ENCODE results near the gene ABHD16A.
A peak's percentile ranks its signal among the peaks of the same experiment; 100 is the strongest.
"Not testable (repeated sequence)": the region's sequence is repeated elsewhere in the genome, so short reads cannot be mapped to it uniquely, and the experiment has no call there.

Gene ABHD16A

DNA sequence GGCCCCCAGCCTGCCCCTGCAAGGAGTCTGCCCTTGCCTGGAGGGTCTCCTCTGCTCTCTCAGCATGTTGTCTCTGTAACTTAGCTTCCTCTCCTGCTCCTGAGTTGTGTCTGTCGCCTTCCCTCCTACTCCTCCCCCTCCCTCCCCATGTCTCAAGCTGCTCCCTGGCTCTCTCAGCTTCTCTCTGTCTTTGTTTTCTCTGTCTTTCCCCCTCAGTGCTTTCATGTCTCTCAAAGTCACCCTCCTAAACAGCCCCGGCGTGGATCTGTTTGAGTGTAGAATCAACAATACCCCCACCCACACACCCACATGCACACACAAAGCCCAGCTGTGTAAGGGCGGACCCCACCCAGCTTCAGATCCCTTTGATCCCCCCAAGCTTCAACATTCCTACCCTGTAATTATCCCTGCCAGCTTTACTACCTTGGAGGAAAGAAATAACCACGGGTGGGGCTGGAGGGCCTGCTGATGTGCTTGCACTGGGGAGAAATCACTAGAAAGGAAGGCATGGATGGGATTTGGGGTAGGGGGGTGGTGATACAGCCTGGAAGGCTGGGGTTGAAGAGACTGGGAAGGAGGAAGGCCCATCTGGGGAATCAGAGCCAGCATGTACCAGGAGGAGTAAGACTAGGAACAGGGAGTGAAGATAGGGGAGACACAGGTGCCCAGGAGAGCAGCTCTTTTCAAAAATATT lies 11.0 kb upstream of the ABHD16A start:
- DNase-seq, result no peak

GRCh38 chr6:31713465-31713864 lies 10.3 kb upstream of the ABHD16A start:
- DNase-seq, result no peak

GRCh38 chr6:31712296-31712695 lies 9.2 kb upstream of the ABHD16A start:
- DNase-seq, result no peak

GRCh38 chr6:31711233-31711632 lies 8.1 kb upstream of the ABHD16A start:
- DNase-seq, result peak; percentile 31

DNA sequence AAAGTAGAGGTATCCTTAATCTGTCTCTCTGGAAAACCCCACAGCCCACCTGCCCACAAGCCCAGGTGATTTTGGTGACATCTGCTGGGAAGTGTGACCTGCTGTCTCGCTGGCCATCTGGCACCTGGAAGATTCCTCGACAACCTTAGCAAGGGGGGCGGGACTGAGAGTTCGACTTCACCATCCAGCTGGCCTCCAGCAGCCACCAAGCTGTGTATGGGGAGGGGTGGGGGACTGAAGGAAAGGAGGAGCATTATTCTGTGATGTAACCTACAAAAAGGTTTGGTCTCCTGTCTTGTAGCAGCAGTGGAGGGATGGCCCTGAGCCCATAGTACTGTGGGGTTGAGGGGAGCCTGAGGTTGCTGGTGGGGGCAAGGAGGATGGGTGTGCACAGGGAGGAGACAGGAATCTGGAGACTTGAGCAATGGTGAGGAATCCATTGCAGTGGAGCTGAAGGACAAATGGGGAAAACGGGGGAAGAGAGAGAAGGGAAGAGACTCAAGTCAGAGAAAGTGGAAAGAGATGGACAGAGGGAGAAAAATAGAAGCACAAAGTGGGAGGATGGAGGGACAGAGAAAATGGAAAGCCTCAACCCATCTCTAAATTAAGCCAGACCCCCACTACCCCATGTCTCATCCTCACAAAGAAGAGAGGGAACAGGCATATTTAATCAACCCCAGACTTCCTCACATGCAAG lies 7.5 kb upstream of the ABHD16A start:
- no peak for DNase-seq

- not testable (repeated sequence) for DNase-seq
These were observed 6.0 kb upstream of the ABHD16A start for GRCh38 chr6:31709157-31709556.

DNA sequence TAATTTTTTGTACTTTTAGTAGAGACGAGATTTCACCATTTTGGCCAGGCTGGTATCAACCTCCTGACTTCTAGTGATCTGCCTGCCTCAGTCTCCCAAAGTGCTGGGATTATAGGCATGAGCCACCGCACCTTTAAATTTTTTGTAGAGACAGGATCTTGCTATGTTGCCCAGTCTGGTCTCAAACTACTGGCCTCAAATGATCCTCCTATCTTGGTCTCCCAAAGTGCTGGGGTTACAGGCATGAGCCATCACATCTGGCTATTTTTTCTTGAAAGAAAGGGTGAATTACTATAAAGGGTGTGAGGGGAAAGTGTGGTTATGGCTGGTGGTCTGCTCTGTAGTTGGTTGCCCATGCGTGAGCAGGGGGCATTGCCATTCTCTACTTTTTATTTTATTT lies 5.1 kb upstream of the ABHD16A start:
- DNase-seq, result no peak

- no peak for DNase-seq
These were observed 4.6 kb upstream of the ABHD16A start for GRCh38 chr6:31707701-31708100.

DNA sequence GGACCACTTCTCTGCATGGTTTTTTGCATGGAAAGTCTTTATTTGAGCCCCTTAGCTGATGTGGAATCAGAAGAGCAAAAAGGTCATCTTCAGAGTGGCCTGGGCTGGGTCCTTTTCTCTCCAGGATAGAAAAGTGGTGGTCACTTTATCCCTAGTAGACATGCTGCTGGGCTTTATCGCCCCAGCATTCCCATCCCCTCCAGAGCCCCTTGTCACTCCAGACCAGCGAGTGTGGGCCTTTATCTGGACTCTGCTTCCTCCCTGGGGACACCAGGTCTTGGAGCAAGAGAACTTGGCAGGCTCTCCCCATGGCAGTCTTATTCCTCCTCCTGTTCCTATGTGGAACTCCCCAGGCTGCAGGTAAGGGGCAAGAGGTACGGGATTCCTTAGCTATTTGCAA lies 3.5 kb upstream of the ABHD16A start, which contains the start of gene LY6G6F:
Gene LY6G6F, plus strand, starts transcription at position 268 of the 400 bp plus-strand sequence. Its CDS starts 41 bp downstream, at position 309.
- DNase-seq, result no peak

GRCh38 chr6:31705931-31706330 lies 2.8 kb upstream of the ABHD16A start:
- DNase-seq, result no peak

- peak; percentile 47 for DNase-seq
These were observed 712 bp downstream of the ABHD16A start for GRCh38 chr6:31702405-31702818.

DNA sequence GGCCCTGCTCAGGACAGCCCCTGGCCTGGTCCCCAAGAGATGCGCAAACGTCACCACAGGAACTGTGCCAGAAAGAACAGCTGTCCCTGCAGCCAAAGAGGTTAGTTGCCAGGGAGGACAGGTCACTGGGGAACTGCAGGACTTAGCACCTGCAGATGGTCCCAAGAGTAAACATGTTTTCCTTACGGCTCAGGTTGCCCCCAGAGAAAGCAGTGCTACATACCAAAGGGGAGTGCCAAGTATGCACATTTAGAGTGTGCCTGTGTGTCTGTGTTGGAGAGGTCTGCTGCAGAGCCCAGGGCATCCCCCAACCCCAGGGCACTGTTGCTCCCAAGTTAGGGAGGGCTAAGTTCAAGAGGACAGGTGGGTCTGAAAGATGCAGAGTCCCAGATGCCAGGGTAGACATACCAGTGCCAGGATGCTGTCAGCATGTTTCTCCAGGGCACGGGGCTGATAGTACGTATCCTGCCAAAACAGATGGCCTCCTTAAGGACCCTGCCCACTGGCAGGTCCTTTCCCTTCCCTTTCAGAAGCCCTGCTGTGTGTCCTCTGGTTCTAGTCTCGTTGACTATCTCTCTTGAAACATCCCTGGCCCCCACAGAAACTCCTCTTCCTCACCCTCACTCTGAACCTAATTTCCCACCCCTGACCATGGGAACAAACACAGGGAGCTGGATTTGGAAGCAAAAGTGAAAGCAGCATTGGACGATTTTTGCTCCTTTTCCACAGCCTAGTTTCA lies 1.3 kb downstream of the ABHD16A start:
- DNase-seq, result peak; percentile 55

DNA sequence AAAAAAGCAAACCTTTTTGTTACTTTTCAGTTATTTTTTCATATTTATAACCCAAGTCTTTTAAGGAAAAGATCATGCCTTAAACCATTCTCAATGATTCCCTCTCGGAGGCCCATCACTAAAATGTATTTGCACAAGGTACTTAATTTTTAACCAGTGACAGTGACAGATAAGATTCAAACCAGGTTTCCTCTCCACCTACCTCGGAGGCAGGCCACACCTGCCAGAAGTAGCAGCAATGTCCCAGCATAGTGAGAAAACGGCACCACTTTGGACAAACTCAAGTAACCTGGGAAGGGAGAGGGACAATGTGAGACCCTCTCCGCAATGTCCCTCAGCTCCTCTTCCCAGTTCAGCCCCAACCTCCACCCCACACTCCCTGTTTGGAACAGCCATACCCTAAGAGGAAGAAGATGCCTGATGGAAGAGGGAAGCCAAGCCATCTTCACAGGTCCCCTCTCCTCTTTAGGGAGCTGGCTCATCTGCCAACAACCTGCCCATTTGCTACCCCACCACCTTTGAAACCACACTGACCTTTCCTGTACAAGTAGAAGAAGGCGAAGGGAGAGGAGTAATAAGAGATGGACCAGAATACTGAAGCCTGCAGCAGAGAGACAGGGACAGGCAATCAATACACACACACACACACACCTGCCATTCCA lies 2.3 kb downstream of the ABHD16A start:
- no peak for DNase-seq

DNA sequence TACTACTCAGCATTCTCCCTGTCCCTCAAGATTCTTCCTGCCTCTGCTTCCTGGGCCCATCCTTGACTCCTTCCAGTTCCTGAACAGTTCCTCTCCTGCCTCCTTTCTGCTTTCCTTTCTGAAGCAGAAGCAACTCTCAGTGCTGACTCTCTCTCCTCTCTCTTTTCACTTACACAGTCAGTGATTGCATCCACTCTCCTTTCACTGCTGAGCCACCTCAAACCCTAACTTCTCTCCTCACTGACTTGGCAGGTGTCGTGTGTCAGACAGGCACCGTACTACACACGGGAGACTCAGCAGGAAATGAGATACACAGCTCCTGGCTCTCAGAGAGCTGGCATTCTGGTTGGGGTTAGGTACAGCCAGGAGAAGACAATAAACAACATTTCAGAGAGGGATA lies 5.6 kb downstream of the ABHD16A start:
- DNase-seq, result no peak

DNA sequence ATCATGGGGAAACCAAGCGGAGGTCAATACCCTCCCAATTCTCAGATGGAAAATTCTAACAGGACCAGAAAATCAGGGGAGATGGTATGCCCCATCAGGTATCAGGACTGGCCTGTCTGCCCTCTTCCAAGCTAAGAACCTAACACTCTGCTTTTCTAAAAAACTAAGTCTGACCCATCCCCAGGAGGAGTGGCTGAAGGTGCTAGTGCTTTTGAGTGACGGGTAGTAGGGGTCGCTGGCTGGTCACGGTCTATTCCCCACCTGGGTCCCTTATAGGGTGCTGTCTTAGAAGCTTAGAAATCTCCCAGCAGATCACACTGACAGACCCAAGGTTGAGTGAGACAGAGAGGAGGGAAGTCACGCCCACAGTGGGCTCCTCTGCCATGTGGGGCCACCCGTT lies 9.6 kb downstream of the ABHD16A start:
- no peak for DNase-seq

DNA sequence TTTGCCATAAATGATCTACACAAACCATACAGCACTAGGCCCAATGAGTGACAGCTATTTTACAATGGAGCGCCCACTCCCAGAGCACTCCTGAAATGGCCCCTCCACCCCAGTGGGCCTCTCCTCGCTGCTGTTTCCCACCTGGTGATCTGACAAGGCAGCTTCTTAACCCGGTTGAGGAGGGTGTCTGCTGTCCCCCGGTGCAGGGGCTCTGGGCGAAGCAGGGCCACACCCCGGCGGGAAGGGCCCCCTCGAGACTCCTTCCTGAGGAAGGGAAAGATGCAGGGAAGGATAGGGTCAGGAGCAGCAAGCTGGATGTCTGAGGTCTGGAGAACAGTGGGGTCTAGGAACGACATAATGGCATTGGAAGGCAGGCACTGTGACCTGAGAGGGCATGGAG lies 10.2 kb downstream of the ABHD16A start:
- no peak for DNase-seq

DNA sequence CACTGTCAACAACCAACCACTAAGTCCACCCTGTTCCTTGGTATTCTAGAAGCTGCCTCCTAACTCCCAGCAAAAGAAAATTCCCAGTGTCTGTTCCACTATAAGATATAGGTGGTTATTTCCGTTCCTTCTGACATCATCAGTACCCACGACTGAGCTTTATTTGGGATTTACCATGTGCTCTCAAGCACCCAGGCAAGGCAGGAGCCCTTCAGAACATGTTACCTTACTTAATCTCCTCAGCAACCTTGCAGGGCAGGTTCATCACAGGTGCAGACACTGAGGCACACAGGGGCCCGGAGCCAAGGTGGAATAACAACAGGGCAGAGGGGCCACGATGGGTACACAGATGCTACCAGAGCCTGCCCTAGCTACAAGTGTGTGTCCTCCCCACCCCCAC lies 10.8 kb downstream of the ABHD16A start:
- DNase-seq, result no peak

GRCh38 chr6:31691564-31692108 lies 11.5 kb downstream of the ABHD16A start:
- DNase-seq, result no peak

DNA sequence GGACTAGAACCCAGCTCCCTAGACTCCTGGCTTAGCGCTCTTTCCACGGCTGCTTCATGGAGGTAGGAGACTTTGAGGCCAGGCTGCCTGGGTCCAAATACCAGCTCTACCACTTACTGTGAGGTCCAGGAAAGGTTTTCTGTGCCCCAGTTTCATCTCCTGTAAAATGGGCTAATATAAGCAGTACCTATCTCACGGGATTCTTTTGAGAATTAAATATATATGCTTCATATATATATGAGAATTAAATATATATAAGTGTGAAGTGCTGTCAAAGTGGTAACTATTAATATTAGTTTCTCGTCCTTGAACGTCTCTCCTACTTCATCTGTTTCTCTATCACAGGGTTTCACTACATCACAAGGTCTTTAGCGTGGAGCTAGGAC lies 12.1 kb downstream of the ABHD16A start:
- DNase-seq, result no peak

DNA sequence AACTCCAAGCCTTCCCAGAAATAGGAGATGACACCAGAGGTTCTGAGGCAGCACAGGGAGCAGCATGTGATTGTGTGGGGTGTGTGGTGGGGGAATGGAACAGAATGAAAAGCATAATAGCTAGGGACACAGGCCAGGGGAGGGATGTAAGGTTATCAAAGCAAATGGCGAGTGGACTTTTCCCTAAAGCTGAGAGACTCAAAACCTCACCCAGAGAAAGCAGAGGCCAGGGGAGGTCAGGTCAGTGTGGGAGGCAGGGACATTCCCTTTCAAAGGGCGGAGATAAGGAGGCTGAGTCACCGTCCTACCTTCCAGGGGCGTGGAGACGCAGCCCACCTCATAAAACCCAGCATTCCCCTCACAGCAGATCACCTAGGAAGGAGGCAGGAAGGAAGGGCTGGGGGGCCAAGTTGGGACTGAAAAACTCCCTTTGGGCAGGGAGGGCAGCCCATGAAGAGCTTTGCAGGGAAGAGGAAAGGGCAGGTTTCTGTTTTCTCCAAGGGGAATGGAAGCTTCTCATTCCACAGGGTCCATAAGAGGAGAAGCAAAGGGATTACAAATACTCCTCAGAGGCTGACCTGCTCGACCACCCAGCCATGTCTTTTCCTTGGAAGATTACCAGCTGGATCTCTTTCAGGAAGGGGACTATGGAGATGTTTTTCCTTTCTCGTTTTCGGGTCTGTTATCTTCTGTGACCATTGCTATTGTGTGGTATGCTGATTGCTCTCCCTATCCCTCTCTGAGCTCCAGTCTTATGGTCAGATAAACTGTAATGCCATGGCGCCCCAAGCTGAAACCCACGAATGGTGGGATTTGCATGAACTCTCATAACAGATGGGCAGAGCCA lies 12.7 kb downstream of the ABHD16A start:
- peak; percentile 33 for DNase-seq

DNA sequence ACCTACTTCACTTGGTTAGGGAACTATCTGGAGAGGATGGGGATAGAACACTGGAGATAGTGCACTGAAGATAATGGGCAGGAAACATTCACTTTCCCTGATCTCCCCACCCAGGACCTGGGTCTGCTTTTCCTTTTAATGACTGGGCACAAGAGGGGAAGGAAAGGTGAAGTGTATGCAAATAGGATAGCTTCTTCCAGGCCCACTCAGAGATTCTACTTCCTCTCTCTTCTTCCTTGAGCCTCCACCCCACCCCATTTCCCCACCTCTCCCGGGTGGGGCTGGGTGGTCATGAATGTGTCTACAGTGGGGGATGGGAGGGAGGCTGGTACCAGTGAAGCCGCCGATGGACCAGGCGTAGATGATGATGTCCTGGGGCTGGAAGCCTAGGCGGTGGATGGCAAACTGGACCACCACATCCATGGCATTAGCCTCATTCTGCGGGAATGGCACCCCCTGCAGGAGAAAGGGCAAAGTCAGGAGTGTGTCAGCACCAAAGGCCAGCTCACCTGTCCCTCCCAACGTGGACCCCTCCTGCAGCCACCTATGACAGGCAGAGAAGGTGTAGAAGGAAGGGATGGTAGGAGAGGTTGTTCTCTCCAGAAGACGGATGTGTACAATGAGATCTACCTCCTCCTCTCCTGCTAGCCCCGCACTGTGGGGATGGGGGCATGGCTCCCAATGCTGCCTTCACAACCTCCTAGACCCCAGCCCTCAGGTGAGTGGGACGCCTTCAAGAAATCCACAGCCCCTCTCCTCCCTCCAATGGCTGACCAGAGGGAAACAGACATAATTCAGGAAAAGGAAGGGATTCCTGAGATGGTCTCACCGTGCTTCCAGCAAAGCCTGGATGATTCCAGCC lies 13.6 kb downstream of the ABHD16A start:
- no peak for DNase-seq

Measured in suppressor macrophage treated with lipopolysaccharide for 4 hours (primary cell).